CD4-positive, alpha-beta T cell (primary cell): Measurements from ENCODE around the gene OOSP2. TPM values are rescaled to one million over a fixed set of nuclear protein-coding genes. Genes with fewer than 3 reads are reported as not detected.
"Not testable (repeated sequence)": the region's sequence is repeated elsewhere in the genome, so short reads cannot be mapped to it uniquely, and the experiment has no call there.

Source experiments
- ATAC-seq: fragments of 200-7000 bp; cut with Tn5 transposase; one replicate; pipeline ENCODE4 v1.10.0; 2022; ENCODE audit warnings: mild to moderate bottlenecking; ENCODE audit not compliant: poor library complexity
- CTCF ChIA-PET: fragments of 350-600 bp; sonication (Branson Sonifier 250); formaldehyde crosslinking; loops from one replicate; lab custom pipeline; 2021; ENCODE audit warnings: antibody characterized with exemption, inconsistent platforms; lab: Charles Lee
- POLR2A ChIA-PET: fragments of 350-600 bp; sonication (Branson Sonifier 250); formaldehyde crosslinking; loops from one replicate; lab custom pipeline; 2021; ENCODE audit warnings: antibody characterized with exemption, inconsistent platforms; lab: Charles Lee
- DNase-seq, 14 experiments: peaks; one replicate each; pipeline ENCODE4 v3.0.0-alpha.2; 2013 to 2020; ENCODE audit warnings: mixed read lengths in 2 of 14
- H3K27ac ChIP-seq, 2 donors: one replicate each; pipeline versions ENCODE4 v1.5.1 to v1.7.0; 2013; ENCODE audit warnings: low read length in 2 of 2, low read depth in 1 of 2, mild to moderate bottlenecking in 1 of 2
- H3K27me3 ChIP-seq, 2 experiments: 1 replicate in 1 of 2; 2 replicates in 1 of 2; pipeline versions ENCODE4 v1.6.1 to v1.7.0; 2013; ENCODE audit warnings: low read length in 2 of 2, control low read depth in 1 of 2, mild to moderate bottlenecking in 1 of 2, moderate library complexity in 1 of 2; ENCODE audit not compliant: insufficient read depth in 2 of 2, control insufficient read depth in 1 of 2
- H3K36me3 ChIP-seq: one replicate; pipeline ENCODE4 v1.6.1; 2013; ENCODE audit warnings: low read length, control low read depth; ENCODE audit not compliant: insufficient read depth
- H3K4me1 ChIP-seq: one replicate; pipeline ENCODE4 v1.6.1; 2013; ENCODE audit warnings: low read length, control low read depth; ENCODE audit not compliant: insufficient read depth
- H3K4me3 ChIP-seq: one replicate; pipeline ENCODE4 v1.5.1; 2013; ENCODE audit warnings: mild to moderate bottlenecking, low read length, moderate library complexity
- H3K9me3 ChIP-seq, 2 experiments: 1 replicate in 1 of 2; 2 replicates in 1 of 2; pipeline versions ENCODE4 v1.6.1 to v1.7.0; 2013; ENCODE audit warnings: low read length in 2 of 2, mild to moderate bottlenecking in 2 of 2, control low read depth in 1 of 2, moderate library complexity in 1 of 2; ENCODE audit not compliant: control insufficient read depth in 1 of 2, insufficient read depth in 1 of 2
- H3K27ac Mint-ChIP-seq: one replicate; pipeline ENCODE4 v1.8.0; 2020; ENCODE audit warnings: mixed read lengths
- H3K27me3 Mint-ChIP-seq: one replicate; pipeline ENCODE4 v1.8.0; 2021; ENCODE audit warnings: mixed read lengths
- H3K36me3 Mint-ChIP-seq: one replicate; pipeline ENCODE4 v1.8.0; 2021; ENCODE audit warnings: low read depth, mixed read lengths
- H3K4me1 Mint-ChIP-seq: one replicate; pipeline ENCODE4 v1.8.0; 2021; ENCODE audit warnings: low read depth, mixed read lengths
- H3K4me3 Mint-ChIP-seq: one replicate; pipeline ENCODE4 v1.8.0; 2020; ENCODE audit warnings: mild to moderate bottlenecking, mixed read lengths
- H3K9me3 Mint-ChIP-seq: one replicate; pipeline ENCODE4 v1.8.0; 2020; ENCODE audit warnings: mixed read lengths
- intact Hi-C, 2 experiments: fragments of 100-400 bp; cut with DNase I in 1 of 2; cut with micrococcal nuclease in 1 of 2; formaldehyde crosslinking; loops; one replicate each; pipeline versions ENCODE4 v1.15.1 to v1.9.0; 2023 to 2025; cut with DNase I, micrococcal nuclease
- total RNA-seq, 174 experiments: library from RNA in 2 of 174; stranded (reverse) in 2 of 174; gene quantifications; one replicate each; pipeline ENCODE4 v1.2.3 and lab custom pipeline; 2021 to 2026
- TF ChIP-seq, protein P1 (sequence below): fragments of 200-600 bp; IDR thresholded peaks from one replicate; pipeline ENCODE4 v1.8.0; 2022; ENCODE audit warnings: antibody characterized with exemption, mild to moderate bottlenecking

The OOSP2 gene
- total RNA-seq, 2 experiments from 2014 or later = not detected

DNA sequence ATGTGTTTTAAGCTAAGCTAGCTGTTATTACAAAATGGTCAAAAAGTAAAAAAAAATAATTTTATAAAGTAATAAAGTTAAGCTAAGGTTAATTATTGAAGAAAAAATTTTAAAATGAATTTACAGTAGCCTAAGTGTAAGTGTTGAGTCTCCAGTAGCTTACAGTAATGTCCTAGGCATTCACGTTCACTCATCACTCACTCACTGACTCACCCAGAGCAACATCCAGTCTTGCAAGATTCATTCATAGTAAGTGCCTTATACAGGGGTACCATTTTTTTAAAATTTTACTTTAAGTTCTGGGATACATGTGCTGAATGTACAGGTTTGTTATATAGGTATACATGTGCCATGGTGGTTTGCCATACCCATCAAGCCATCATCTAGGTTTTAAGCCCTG, 34.8 kb upstream of the OOSP2 start:
- Mint-ChIP-seq H3K36me3 (no peaks in the 10 kb centered on the region), H3K4me3 (no peak overlapping the region), H3K27me3 (peaks cover 6% of the 10 kb centered on the region), H3K27ac (no peak overlapping the region), H3K9me3 (no peaks in the 10 kb centered on the region), H3K4me1 (no peaks in the 10 kb centered on the region)
- H3K27me3 ChIP-seq = no peaks in the 10 kb centered on the region
- intact Hi-C loops = no loop called here
- ChIA-PET POLR2A (interaction anchor here (0.6 kb wide), 1 partner anchor 82 kb away, joined by 3 read pairs; no protein-coding TSS in a partner anchor), CTCF (no interaction called here)
- H3K4me1 ChIP-seq = no peaks in the 10 kb centered on the region
- TF ChIP-seq, protein P1, sequence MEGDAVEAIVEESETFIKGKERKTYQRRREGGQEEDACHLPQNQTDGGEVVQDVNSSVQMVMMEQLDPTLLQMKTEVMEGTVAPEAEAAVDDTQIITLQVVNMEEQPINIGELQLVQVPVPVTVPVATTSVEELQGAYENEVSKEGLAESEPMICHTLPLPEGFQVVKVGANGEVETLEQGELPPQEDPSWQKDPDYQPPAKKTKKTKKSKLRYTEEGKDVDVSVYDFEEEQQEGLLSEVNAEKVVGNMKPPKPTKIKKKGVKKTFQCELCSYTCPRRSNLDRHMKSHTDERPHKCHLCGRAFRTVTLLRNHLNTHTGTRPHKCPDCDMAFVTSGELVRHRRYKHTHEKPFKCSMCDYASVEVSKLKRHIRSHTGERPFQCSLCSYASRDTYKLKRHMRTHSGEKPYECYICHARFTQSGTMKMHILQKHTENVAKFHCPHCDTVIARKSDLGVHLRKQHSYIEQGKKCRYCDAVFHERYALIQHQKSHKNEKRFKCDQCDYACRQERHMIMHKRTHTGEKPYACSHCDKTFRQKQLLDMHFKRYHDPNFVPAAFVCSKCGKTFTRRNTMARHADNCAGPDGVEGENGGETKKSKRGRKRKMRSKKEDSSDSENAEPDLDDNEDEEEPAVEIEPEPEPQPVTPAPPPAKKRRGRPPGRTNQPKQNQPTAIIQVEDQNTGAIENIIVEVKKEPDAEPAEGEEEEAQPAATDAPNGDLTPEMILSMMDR = no peak
- no peak overlapping the region for H3K4me3 ChIP-seq
- DNase-seq = no peak
- H3K27ac ChIP-seq = no peak overlapping the region
- no peak for ATAC-seq
- no peaks in the 10 kb centered on the region for H3K9me3 ChIP-seq
- H3K36me3 ChIP-seq = no peaks in the 10 kb centered on the region

DNA sequence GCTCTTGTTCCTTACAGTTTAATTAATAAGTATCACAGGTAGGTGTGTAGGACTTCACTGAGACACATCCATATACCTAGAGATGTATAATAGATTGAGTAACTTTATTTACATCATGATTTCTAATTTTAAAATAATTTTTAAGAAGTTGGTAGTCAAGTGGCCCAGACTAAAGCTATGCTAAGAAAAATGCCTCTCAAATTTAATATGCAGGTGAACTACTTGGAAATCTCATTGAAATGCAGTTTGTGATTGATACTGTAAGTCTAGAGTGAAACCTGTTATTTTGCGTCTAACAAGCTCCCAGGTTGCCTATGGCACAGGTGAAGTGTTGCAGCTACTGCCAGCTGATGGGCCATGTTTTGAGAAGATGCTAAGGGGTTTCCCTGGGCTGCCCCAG, 23.3 kb upstream of the OOSP2 start, which contains the start of gene OOSP4B:
TSS of gene OOSP4B (plus strand) at position 301 of the 400 bp plus-strand sequence.
- POLR2A ChIA-PET = no interaction called here
- no peak for ATAC-seq

DNA sequence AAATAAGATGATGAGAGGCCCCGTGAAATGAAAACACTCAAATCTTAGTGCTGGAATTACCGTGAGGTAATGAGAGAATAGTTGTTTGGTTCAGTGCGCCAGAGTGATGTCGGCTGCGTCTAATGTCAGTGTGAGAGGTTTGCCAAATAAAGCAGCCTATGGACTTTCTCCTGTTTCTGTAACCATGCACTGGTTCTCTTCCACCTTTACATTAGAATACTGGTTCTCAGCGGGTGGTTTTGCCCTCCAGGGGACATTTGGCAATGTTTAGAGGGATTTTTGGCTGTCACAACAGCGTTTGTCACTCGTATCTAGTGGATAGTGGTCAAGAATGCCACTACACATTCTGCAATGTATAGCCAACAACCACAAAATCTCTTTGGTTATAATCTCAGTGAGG, 22.2 kb upstream of the OOSP2 start:
- H3K9me3 Mint-ChIP-seq = no peaks in the 10 kb centered on the region
- H3K9me3 ChIP-seq = peaks cover 0 to 7% of the 10 kb centered on the region in 2 experiments
- ChIA-PET CTCF (no interaction called here), POLR2A (no interaction called here)
- H3K4me3 ChIP-seq = no peak overlapping the region
- no peaks in the 10 kb centered on the region for H3K4me1 ChIP-seq
- H3K27me3 Mint-ChIP-seq = peaks cover 5% of the 10 kb centered on the region
- no peak for ATAC-seq
- TF ChIP-seq, protein P1 = no peak
- no peak overlapping the region for H3K27ac Mint-ChIP-seq
- DNase-seq = no peak
- no peaks in the 10 kb centered on the region for H3K36me3 ChIP-seq
- H3K27me3 ChIP-seq = peaks cover 0 to 3% of the 10 kb centered on the region in 2 experiments
- H3K4me1 Mint-ChIP-seq = no peaks in the 10 kb centered on the region
- intact Hi-C loops = no loop called here
- no peaks in the 10 kb centered on the region for H3K36me3 Mint-ChIP-seq
- H3K27ac ChIP-seq = no peak overlapping the region
- H3K4me3 Mint-ChIP-seq = no peak overlapping the region

More for the DNA sequence above, 23.3 kb upstream of the OOSP2 start, which contains the start of gene OOSP4B:
- Mint-ChIP-seq H3K27me3 (peaks cover 5% of the 10 kb centered on the region), H3K9me3 (no peaks in the 10 kb centered on the region), H3K27ac (no peak within 1 kb of the TSS), H3K36me3 (no peaks in the 10 kb centered on the region), H3K4me3 (no peak within 1 kb of the TSS), H3K4me1 (no peaks in the 10 kb centered on the region)
- CTCF ChIA-PET = no interaction called here
- intact Hi-C loops = no loop called here
- DNase-seq = no peak
- peaks cover 0 to 3% of the 10 kb centered on the region in 2 experiments for H3K27me3 ChIP-seq
- TF ChIP-seq, protein P1 = no peak
- no peaks in the 10 kb centered on the region for H3K4me1 ChIP-seq
- no peak within 1 kb of the TSS for H3K4me3 ChIP-seq
- peaks cover 0 to 7% of the 10 kb centered on the region in 2 experiments for H3K9me3 ChIP-seq
- no peak within 1 kb of the TSS for H3K27ac ChIP-seq
- H3K36me3 ChIP-seq = no peaks in the 10 kb centered on the region

DNA sequence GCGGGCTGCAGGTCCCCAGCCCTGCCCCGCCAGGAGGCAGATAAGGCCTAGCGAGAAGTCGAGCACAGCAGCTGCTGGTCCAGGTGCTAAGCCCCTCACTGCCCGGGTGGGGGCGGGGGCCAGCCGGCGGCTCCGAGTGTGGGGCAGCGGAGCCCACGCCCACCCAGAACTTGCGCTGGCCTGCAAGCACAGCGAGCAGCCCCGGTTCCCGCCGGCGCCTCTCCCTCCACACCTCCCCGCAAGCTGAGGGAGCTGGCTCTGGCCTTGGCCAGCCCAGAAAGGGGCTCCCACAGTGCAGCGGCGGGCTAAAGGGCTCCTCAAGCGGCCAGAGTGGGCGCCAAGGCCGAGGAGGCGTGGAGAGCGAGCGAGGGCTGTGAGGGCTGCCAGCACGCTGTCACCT, 19.8 kb upstream of the OOSP2 start:
- intact Hi-C loops, H3K27ac ChIP-seq, H3K27ac Mint-ChIP-seq, H3K27me3 ChIP-seq, H3K9me3 Mint-ChIP-seq, ATAC-seq, H3K27me3 Mint-ChIP-seq, H3K4me3 ChIP-seq, CTCF ChIA-PET, H3K36me3 ChIP-seq, H3K9me3 ChIP-seq, POLR2A ChIA-PET, H3K4me1 Mint-ChIP-seq, H3K4me1 ChIP-seq, H3K36me3 Mint-ChIP-seq, H3K4me3 Mint-ChIP-seq: not testable (repeated sequence)
- peak in 1 of 14 experiments; percentile 3 for DNase-seq
